Measurements from ENCODE around the gene CDH4. TPM values are rescaled to one million over a fixed set of nuclear protein-coding genes. Genes with fewer than 3 reads are reported as not detected.

CDH4 gene
- total and polyA plus RNA-seq, 2 donors from 2014 or later: 1.1 TPM; not detected in 1

DNA sequence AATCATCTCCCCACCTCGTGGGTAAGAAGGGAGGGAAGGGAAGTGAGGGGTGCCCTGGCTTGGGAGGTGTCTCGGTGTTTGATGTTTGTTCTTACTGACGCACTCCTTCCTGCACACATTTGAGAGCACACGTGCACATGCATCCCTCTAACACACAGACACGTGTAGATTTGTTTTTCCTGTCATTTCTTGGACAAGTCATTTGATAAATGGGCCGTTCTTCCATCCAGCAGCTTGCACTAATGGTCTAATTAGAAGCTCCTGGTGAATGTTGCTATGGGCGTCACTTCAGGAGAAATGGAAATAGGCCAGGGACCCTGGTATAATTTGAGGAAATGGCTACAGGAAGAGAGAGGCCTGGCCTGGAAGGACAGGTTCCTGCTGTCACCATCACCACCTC lies 352.5 kb downstream of the CDH4 start:
- peaks cover 0 to 13% (median 0%) of the 10 kb centered on the region in 3 donors for H3K9me3 ChIP-seq (ENCODE audit: control insufficient read depth in 2 of 3, insufficient read depth in 1 of 3, low read length in 3 of 3)
- H3K4me1 ChIP-seq (ENCODE audit: control insufficient read depth in 2 of 3, insufficient read depth in 2 of 3, low read depth in 1 of 3, low read length in 3 of 3): no peaks in the 10 kb centered on the region
- H3K9ac ChIP-seq (ENCODE audit: low read length in 3 of 3): no peak overlapping the region
- intact Hi-C loops (cut with DNase I): no loop called here
- no peak overlapping the region for H3K4me3 ChIP-seq (ENCODE audit: low read length in 3 of 3)
- no peak overlapping the region for H3K27ac ChIP-seq (ENCODE audit: low read depth in 2 of 2, low read length in 2 of 2)
- TF ChIP-seq, protein P1, sequence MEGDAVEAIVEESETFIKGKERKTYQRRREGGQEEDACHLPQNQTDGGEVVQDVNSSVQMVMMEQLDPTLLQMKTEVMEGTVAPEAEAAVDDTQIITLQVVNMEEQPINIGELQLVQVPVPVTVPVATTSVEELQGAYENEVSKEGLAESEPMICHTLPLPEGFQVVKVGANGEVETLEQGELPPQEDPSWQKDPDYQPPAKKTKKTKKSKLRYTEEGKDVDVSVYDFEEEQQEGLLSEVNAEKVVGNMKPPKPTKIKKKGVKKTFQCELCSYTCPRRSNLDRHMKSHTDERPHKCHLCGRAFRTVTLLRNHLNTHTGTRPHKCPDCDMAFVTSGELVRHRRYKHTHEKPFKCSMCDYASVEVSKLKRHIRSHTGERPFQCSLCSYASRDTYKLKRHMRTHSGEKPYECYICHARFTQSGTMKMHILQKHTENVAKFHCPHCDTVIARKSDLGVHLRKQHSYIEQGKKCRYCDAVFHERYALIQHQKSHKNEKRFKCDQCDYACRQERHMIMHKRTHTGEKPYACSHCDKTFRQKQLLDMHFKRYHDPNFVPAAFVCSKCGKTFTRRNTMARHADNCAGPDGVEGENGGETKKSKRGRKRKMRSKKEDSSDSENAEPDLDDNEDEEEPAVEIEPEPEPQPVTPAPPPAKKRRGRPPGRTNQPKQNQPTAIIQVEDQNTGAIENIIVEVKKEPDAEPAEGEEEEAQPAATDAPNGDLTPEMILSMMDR (IDR thresholded peaks at IDR 0.05; ENCODE audit: borderline replicate concordance, extremely low read depth, insufficient read depth): no peak
- DNase-seq (no peak), FAIRE-seq (no peak)
- H3K27me3 ChIP-seq (ENCODE audit: control insufficient read depth, insufficient read depth, low read length): no peaks in the 10 kb centered on the region
- H3K36me3 ChIP-seq (ENCODE audit: control insufficient read depth in 2 of 3, insufficient read depth in 3 of 3, low read length in 3 of 3): no peaks in the 10 kb centered on the region

DNA sequence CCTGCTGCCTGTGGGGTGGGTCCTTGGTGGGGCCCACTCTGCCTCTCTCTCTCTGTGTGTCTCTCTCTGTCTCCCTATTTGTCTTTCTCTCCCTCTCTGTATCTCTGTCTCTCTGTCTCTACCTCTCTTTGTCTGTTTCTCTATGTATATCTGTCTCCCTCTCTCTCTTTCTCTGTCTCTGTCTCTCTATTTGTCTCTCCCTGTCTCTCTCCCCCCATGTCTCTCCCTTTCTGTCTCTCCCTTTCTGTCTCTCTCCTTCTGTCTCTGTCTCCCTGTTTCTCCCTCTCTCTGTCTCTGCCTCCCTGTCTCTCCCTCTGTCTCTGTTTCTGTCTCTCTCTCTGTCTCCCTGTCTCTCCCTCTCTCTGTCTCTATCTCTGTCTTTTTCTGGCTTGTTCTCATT lies 353.2 kb downstream of the CDH4 start:
- FAIRE-seq: no peak
- H3K4me1 ChIP-seq (ENCODE audit: control insufficient read depth in 2 of 3, insufficient read depth in 2 of 3, low read depth in 1 of 3, low read length in 3 of 3): no peaks in the 10 kb centered on the region
- no peak overlapping the region for H3K9ac ChIP-seq (ENCODE audit: low read length in 3 of 3)
- H3K9me3 ChIP-seq (ENCODE audit: control insufficient read depth in 2 of 3, insufficient read depth in 1 of 3, low read length in 3 of 3): peaks cover 0 to 13% (median 0%) of the 10 kb centered on the region in 3 donors
- H3K36me3 ChIP-seq (ENCODE audit: control insufficient read depth in 2 of 3, insufficient read depth in 3 of 3, low read length in 3 of 3): no peaks in the 10 kb centered on the region
- no peak overlapping the region for H3K27ac ChIP-seq (ENCODE audit: low read depth in 2 of 2, low read length in 2 of 2)
- no peaks in the 10 kb centered on the region for H3K27me3 ChIP-seq (ENCODE audit: control insufficient read depth, insufficient read depth, low read length)
- no peak overlapping the region for H3K4me3 ChIP-seq (ENCODE audit: low read length in 3 of 3)
- no peak for DNase-seq
- intact Hi-C loops (cut with DNase I): no loop called here
- TF ChIP-seq, protein P1 (IDR thresholded peaks at IDR 0.05; ENCODE audit: borderline replicate concordance, extremely low read depth, insufficient read depth): no peak

DNA sequence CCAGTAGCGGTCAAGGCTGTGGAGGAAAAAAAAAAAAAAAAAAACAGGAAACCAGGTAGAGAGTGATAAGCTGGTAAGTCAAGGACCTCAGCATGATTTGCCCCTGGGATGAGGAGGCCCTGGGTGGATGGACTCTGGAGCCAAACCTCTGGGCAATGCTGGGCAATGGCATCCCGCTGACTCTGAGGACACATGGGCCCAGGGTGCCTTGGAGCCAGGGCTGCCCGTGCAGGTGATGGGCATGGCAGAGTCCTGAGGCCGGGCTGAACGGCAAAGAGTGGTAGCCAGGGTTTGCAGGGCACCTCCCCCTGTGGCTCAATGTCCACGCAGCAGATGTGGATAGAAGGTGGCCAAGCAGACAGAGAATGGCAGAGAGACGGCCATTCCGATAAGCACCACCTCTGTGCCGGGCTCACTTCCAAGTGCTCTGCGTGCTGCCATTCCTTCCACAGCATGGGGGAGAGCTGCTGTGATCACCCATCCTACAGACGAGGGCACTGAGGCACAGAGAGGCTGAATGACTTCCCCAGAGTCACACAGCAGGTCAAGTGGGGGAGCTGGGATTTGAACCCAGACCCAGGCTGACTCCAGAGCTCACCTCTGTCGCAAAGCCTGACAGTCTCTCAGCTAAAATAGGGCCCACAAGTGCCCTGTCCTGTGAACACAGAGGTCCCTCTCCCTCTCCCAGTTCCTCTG lies 353.9 kb downstream of the CDH4 start:
- no peak overlapping the region for H3K9ac ChIP-seq (ENCODE audit: low read length in 3 of 3)
- intact Hi-C loops (cut with DNase I): no loop called here
- H3K36me3 ChIP-seq (ENCODE audit: control insufficient read depth in 2 of 3, insufficient read depth in 3 of 3, low read length in 3 of 3): no peaks in the 10 kb centered on the region
- TF ChIP-seq, protein P1 (IDR thresholded peaks at IDR 0.05; ENCODE audit: borderline replicate concordance, extremely low read depth, insufficient read depth): no peak
- peaks cover 0 to 13% (median 0%) of the 10 kb centered on the region in 3 donors for H3K9me3 ChIP-seq (ENCODE audit: control insufficient read depth in 2 of 3, insufficient read depth in 1 of 3, low read length in 3 of 3)
- peak in 1 of 5 donors; percentile 70 for DNase-seq
- H3K27ac ChIP-seq (ENCODE audit: low read depth in 2 of 2, low read length in 2 of 2): no peak overlapping the region
- no peaks in the 10 kb centered on the region for H3K27me3 ChIP-seq (ENCODE audit: control insufficient read depth, insufficient read depth, low read length)
- H3K4me1 ChIP-seq (ENCODE audit: control insufficient read depth in 2 of 3, insufficient read depth in 2 of 3, low read depth in 1 of 3, low read length in 3 of 3): no peaks in the 10 kb centered on the region
- H3K4me3 ChIP-seq (ENCODE audit: low read length in 3 of 3): no peak overlapping the region
- FAIRE-seq: no peak

Data from kidney (tissue), 14 donors.